Kidney (tissue), 14 donors: Measurements from ENCODE around the gene TSPAN15. TPM values are rescaled to one million over a fixed set of nuclear protein-coding genes. Genes with fewer than 3 reads are reported as not detected.

Experiments
- DNase-seq, 5 donors: peaks; one replicate each; pipeline ENCODE4 v3.0.0-alpha.2; 2013 to 2020
- FAIRE-seq: peaks from 2 replicates; lab custom pipeline; 2012; peaks lifted over from hg19 to GRCh38; lab: Jason Lieb, UNC
- H3K27ac ChIP-seq, 2 donors: one replicate each; pipeline ENCODE4 v1.7.0; 2013; ENCODE audit warnings: low read depth in 2 of 2, low read length in 2 of 2, inconsistent platforms in 1 of 2
- H3K27me3 ChIP-seq: one replicate; pipeline ENCODE4 v1.7.1; 2013; ENCODE audit warnings: low read length, inconsistent platforms; ENCODE audit not compliant: control insufficient read depth, insufficient read depth
- H3K36me3 ChIP-seq, 3 donors: one replicate each; pipeline versions ENCODE4 v1.7.0 to v1.7.1; 2013; ENCODE audit warnings: low read length in 3 of 3, control low read depth in 1 of 3, inconsistent platforms in 1 of 3; ENCODE audit not compliant: insufficient read depth in 3 of 3, control insufficient read depth in 2 of 3
- H3K4me1 ChIP-seq, 3 donors: one replicate each; pipeline versions ENCODE4 v1.7.0 to v1.7.1; 2013; ENCODE audit warnings: low read length in 3 of 3, inconsistent platforms in 1 of 3, low read depth in 1 of 3; ENCODE audit not compliant: control insufficient read depth in 2 of 3, insufficient read depth in 2 of 3
- H3K4me3 ChIP-seq, 3 donors: one replicate each; pipeline versions ENCODE4 v1.7.0 to v1.8.1; 2013; ENCODE audit warnings: low read length in 3 of 3, control low read depth in 1 of 3, inconsistent platforms in 1 of 3
- H3K9ac ChIP-seq, 3 donors: one replicate each; pipeline versions ENCODE4 v1.7.0 to v1.7.1; 2013; ENCODE audit warnings: low read length in 3 of 3, control low read depth in 1 of 3, inconsistent platforms in 1 of 3
- H3K9me3 ChIP-seq, 3 donors: one replicate each; pipeline versions ENCODE4 v1.7.0 to v1.7.1; 2013; ENCODE audit warnings: low read length in 3 of 3, control low read depth in 1 of 3, inconsistent platforms in 1 of 3; ENCODE audit not compliant: control insufficient read depth in 2 of 3, insufficient read depth in 1 of 3
- CTCF ChIP-seq: IDR thresholded peaks from 3 replicates; pipeline ENCODE4 v1.5.1; 2012; ENCODE audit warnings: mild to moderate bottlenecking, moderate library complexity, borderline replicate concordance; ENCODE audit not compliant: insufficient read depth; ENCODE audit errors: extremely low read depth
- intact Hi-C: fragments of 100-400 bp; cut with DNase I; formaldehyde crosslinking; loops from one replicate; pipeline ENCODE4 v1.11.1; 2022
- polyA plus RNA-seq: library from polyadenylated mRNA; stranded (reverse); fragments of 350-450 nt; fragmentation: Illumina TruSeq; extraction: RNeasy Lipid Tissue Mini Kit (QIAGEN cat#74804); gene quantifications from one replicate; pipeline ENCODE4 v1.2.3, GENCODE V29; 2014; ENCODE audit warnings: low read depth, low replicate concordance; ENCODE audit not compliant: insufficient read depth
- total RNA-seq: library from RNA; stranded (reverse); fragmentation: NEBNext Ultra II Directional; extraction: Animal tissue kit (Norgen Biotek cat#: 25700); gene quantifications from one replicate; pipeline ENCODE4 v1.2.1, GENCODE V29; 2021
- donor health status: control.
- donor health status: control.
- donor health status: control.
- donor health status: control.
- donor health status: control.
- donor health status: DM: yes; HTN: yes; CAD: no.
- donor health status: Normal renal cell carcinoma (clear cell type).

Gene TSPAN15
- total and polyA plus RNA-seq, 2 donors from 2014 or later = 28.2 to 65.4 TPM

GRCh38 chr10:69437321-69438259, 13.7 kb upstream of the TSPAN15 start:
- H3K4me1 ChIP-seq = peaks cover 0 to 11% (median 10%) of the 10 kb centered on the region in 3 donors
- no peak for TF ChIP-seq CTCF
- DNase-seq = no peak
- FAIRE-seq = no peak
- peak overlapping the region in 1 of 2 donors; percentile 37 for H3K27ac ChIP-seq
- no peaks in the 10 kb centered on the region for H3K36me3 ChIP-seq
- no peaks in the 10 kb centered on the region for H3K27me3 ChIP-seq
- no peak overlapping the region for H3K4me3 ChIP-seq
- H3K9ac ChIP-seq = no peak overlapping the region
- intact Hi-C loops = no loop called here
- H3K9me3 ChIP-seq = no peaks in the 10 kb centered on the region

GRCh38 chr10:69438536-69439349, 12.5 kb upstream of the TSPAN15 start:
- no peak overlapping the region for H3K9ac ChIP-seq
- no peaks in the 10 kb centered on the region for H3K9me3 ChIP-seq
- peaks cover 0 to 11% (median 10%) of the 10 kb centered on the region in 3 donors for H3K4me1 ChIP-seq
- H3K27me3 ChIP-seq = no peaks in the 10 kb centered on the region
- H3K36me3 ChIP-seq = no peaks in the 10 kb centered on the region
- no peak for TF ChIP-seq CTCF
- FAIRE-seq (no peak), DNase-seq (peak in 2 of 5 donors; percentile 47 to 55)
- intact Hi-C loops = no loop called here
- H3K27ac ChIP-seq = peak overlapping the region; percentile 2 to 62
- H3K4me3 ChIP-seq = peak overlapping the region in 1 of 3 donors; percentile 19

GRCh38 chr10:69439350-69439739, 11.9 kb upstream of the TSPAN15 start:
- H3K27ac ChIP-seq = peak overlapping the region in 1 of 2 donors; percentile 62
- FAIRE-seq = no peak

More at GRCh38 chr10:69439350-69439739, 11.9 kb upstream of the TSPAN15 start:
- Histone ChIP-seq H3K27me3 (no peaks in the 10 kb centered on the region), H3K4me1 (peaks cover 0 to 11% (median 10%) of the 10 kb centered on the region in 3 donors), H3K9me3 (no peaks in the 10 kb centered on the region), H3K9ac (no peak overlapping the region), H3K36me3 (no peaks in the 10 kb centered on the region), H3K4me3 (no peak overlapping the region)
- TF ChIP-seq CTCF = no peak
- intact Hi-C loops = no loop called here
- peak in 1 of 5 donors; percentile 84 for DNase-seq
